Neural cell (in vitro differentiated cells): ENCODE data around the gene SVOP.
"Not testable (repeated sequence)": the region's sequence is repeated elsewhere in the genome, so short reads cannot be mapped to it uniquely, and the experiment has no call there.

Source experiments
- CTCF ChIP-seq: fragments of 450-650 bp; IDR thresholded peaks from 2 replicates; pipeline ENCODE4 v1.5.1; 2014; ENCODE audit warnings: antibody characterized with exemption, mild to moderate bottlenecking, moderate library complexity; ENCODE audit not compliant: poor library complexity, severe bottlenecking
- EP300 ChIP-seq: fragments of 450-650 bp; conservative IDR thresholded peaks from 2 replicates; pipeline ENCODE4 v1.6.1; 2014; ENCODE audit warnings: antibody characterized with exemption, mild to moderate bottlenecking, moderate library complexity; ENCODE audit not compliant: poor library complexity, severe bottlenecking
- EZH2 ChIP-seq: fragments of 200-600, 300-800 bp; shearing (Covaris generic), sonication (generic); IDR thresholded peaks from 2 replicates; pipeline ENCODE4 v1.6.1; 2014; ENCODE audit warnings: antibody characterized with exemption, low read length, borderline replicate concordance, mild to moderate bottlenecking; ENCODE audit not compliant: insufficient read depth, poor library complexity, severe bottlenecking
- MXI1 ChIP-seq: fragments of 450-650 bp; conservative IDR thresholded peaks from 2 replicates; pipeline ENCODE4 v1.6.1; 2014; ENCODE audit warnings: antibody characterized with exemption, mild to moderate bottlenecking; ENCODE audit not compliant: poor library complexity, severe bottlenecking
- POLR2AphosphoS5 ChIP-seq: IDR thresholded peaks from 2 replicates; pipeline ENCODE4 v1.6.1; 2012
- RAD21 ChIP-seq: fragments of 450-650 bp; conservative IDR thresholded peaks from 2 replicates; pipeline ENCODE4 v1.6.1; 2014; ENCODE audit warnings: antibody characterized with exemption, mild to moderate bottlenecking, moderate library complexity
- REST ChIP-seq: IDR thresholded peaks from 2 replicates; pipeline ENCODE4 v1.6.1; 2012; ENCODE audit warnings: borderline replicate concordance
- SMC3 ChIP-seq: fragments of 450-650 bp; conservative IDR thresholded peaks from 2 replicates; pipeline ENCODE4 v1.6.1; 2014; ENCODE audit warnings: antibody characterized with exemption, mild to moderate bottlenecking, moderate library complexity; ENCODE audit not compliant: poor library complexity
- TAF1 ChIP-seq: IDR thresholded peaks from 2 replicates; pipeline ENCODE4 v1.6.1; 2012; ENCODE audit warnings: low read depth

- TF ChIP-seq EZH2, CTCF, REST, POLR2AphosphoS5, EP300, SMC3, RAD21, TAF1, MXI1: not testable (repeated sequence)
These were observed 161.5 kb downstream of the SVOP start for GRCh38 chr12:108859141-108859922.
